HepG2 (cell line): ENCODE data around the gene AIDA. TPM values are rescaled to one million over a fixed set of nuclear protein-coding genes. Genes with fewer than 3 reads are reported as not detected.
A peak's percentile ranks its signal among the peaks of the same experiment; 100 is the strongest.

ENCODE experiments used
- ATAC-seq: fragments of 200-7000 bp; cut with Tn5 transposase; 3 replicates; pipeline ENCODE4 v1.9.1; 2020; ENCODE audit warnings: mild to moderate bottlenecking, moderate library complexity
- BruUV-seq: library from RNA; stranded (reverse); fragments of 400-500 nt; replicated peaks from 2 replicates; lab custom pipeline; 2021; lab: Mats Ljungman, UMichigan
- CTCF ChIA-PET: fragments of 300-600 bp; formaldehyde crosslinking; extraction: SDS; loops from one replicate; lab custom pipeline; 2021; ENCODE audit warnings: low total read pairs, inconsistent platforms, low intra/inter-chr PET ratio; lab: Yijun Ruan, JAX
- POLR2A ChIA-PET: fragments of 350-600 bp; sonication (Branson Sonifier 250); formaldehyde crosslinking; loops from one replicate; lab custom pipeline; 2020; ENCODE audit warnings: antibody characterized with exemption, inconsistent platforms; lab: Yijun Ruan, JAX
- DNase-seq: peaks from one replicate; pipeline ENCODE4 v3.0.0-alpha.2; 2015; ENCODE audit warnings: low spot score
- FAIRE-seq: peaks from 3 replicates; lab custom pipeline; 2011; peaks lifted over from hg19 to GRCh38; lab: Jason Lieb, UNC
- H2AFZ ChIP-seq: one replicate; pipeline ENCODE4 v1.6.1; 2011; ENCODE audit warnings: low read length, inconsistent platforms
- H3K27ac ChIP-seq: fragments of 300-600 bp; 3 replicates; pipeline ENCODE4 v1.8.0; 2011; ENCODE audit warnings: mixed run types, mild to moderate bottlenecking, mixed read lengths, low read length, inconsistent platforms; ENCODE audit not compliant: insufficient read depth; ENCODE audit errors: extremely low read length
- H3K27me3 ChIP-seq, 2 experiments: fragments of 200-600 bp in 1 of 2; 2 replicates in 1 of 2; 3 replicates in 1 of 2; pipeline versions ENCODE4 v1.6.0 to v1.8.0; 2011; ENCODE audit warnings: low read length in 2 of 2, mild to moderate bottlenecking in 2 of 2, moderate library complexity in 2 of 2, inconsistent platforms in 1 of 2; ENCODE audit not compliant: insufficient read depth in 2 of 2, control insufficient read depth in 1 of 2
- H3K36me3 ChIP-seq, 2 experiments: fragments of 200-600 bp in 1 of 2; replicated peaks in 1 of 2; 2 replicates in 1 of 2; 3 replicates in 1 of 2; pipeline versions ENCODE4 v1.5.1 to v1.8.0; 2011; ENCODE audit warnings: low read length in 2 of 2, inconsistent platforms in 1 of 2; ENCODE audit not compliant: insufficient read depth in 2 of 2, control insufficient read depth in 1 of 2
- H3K4me1 ChIP-seq: 2 replicates; pipeline ENCODE4 v1.5.1; 2012; ENCODE audit warnings: low read length, inconsistent platforms; ENCODE audit not compliant: insufficient read depth
- H3K4me2 ChIP-seq: 2 replicates; pipeline ENCODE4 v1.6.0; 2011; ENCODE audit warnings: low read depth, low read length, inconsistent platforms
- H3K4me3 ChIP-seq, 3 experiments: fragments of 200-600 bp in 1 of 3; sonication (generic), shearing (Covaris generic) in 1 of 3; replicated peaks in 1 of 3; 2 replicates each; pipeline ENCODE4 v1.5.1; 2011 to 2016; ENCODE audit warnings: low read length in 3 of 3, inconsistent platforms in 2 of 3, low read depth in 2 of 3, mild to moderate bottlenecking in 2 of 3, control low read depth in 1 of 3, mixed read lengths in 1 of 3; ENCODE audit not compliant: insufficient read depth in 1 of 3
- H3K79me2 ChIP-seq: one replicate; pipeline ENCODE4 v1.6.1; 2011; ENCODE audit warnings: low read length, inconsistent platforms; ENCODE audit not compliant: insufficient read depth
- H3K9ac ChIP-seq: 2 replicates; pipeline ENCODE4 v1.6.0; 2011; ENCODE audit warnings: mild to moderate bottlenecking, low read depth, low read length, inconsistent platforms; ENCODE audit not compliant: insufficient read depth
- H3K9me3 ChIP-seq: 2 replicates; pipeline ENCODE4 v1.5.1; 2012; ENCODE audit warnings: mild to moderate bottlenecking, low read length
- H4K20me1 ChIP-seq: 2 replicates; pipeline ENCODE4 v1.6.0; 2011; ENCODE audit warnings: inconsistent platforms, mild to moderate bottlenecking, low read length, moderate library complexity; ENCODE audit not compliant: insufficient read depth
- AGO2 ChIP-seq: fragments of 200-400 bp; formaldehyde crosslinking; optimal IDR thresholded peaks from 2 replicates; pipeline ENCODE3; 2017; ENCODE audit warnings: mild to moderate bottlenecking, low read depth, low read length, moderate library complexity
- ERF ChIP-seq: IDR thresholded peaks from 2 replicates; pipeline ENCODE4 v1.6.1; 2018; ENCODE audit warnings: missing biosample characterization, missing genetic modification reagents
- GATAD2A ChIP-seq: IDR thresholded peaks from 2 replicates; pipeline ENCODE4 v1.6.1; 2016
- HMGXB4 ChIP-seq, 2 experiments: sonication (generic) in 1 of 2; formaldehyde crosslinking in 1 of 2; IDR thresholded peaks; 2 replicates each; pipeline versions ENCODE4 v1.4.0 to v1.6.1; 2018 to 2020; ENCODE audit warnings: missing genetic modification reagents in 2 of 2, borderline replicate concordance in 1 of 2, low read depth in 1 of 2, mild to moderate bottlenecking in 1 of 2, missing biosample characterization in 1 of 2
- IRF2 ChIP-seq: IDR thresholded peaks from 2 replicates; pipeline ENCODE4 v1.6.1; 2018; ENCODE audit warnings: missing genetic modification reagents, missing compliant biosample characterization
- KLF16 ChIP-seq, 2 experiments: sonication (generic) in 1 of 2; formaldehyde crosslinking in 1 of 2; IDR thresholded peaks; 2 replicates each; pipeline versions ENCODE4 v1.6.1 to v1.8.0; 2016 to 2023; ENCODE audit warnings: missing genetic modification reagents in 2 of 2, missing compliant biosample characterization in 1 of 2
- MED1 ChIP-seq: sonication (generic); formaldehyde crosslinking; IDR thresholded peaks from 2 replicates; pipeline ENCODE4 v1.4.0; 2020; ENCODE audit warnings: missing genetic modification reagents
- NR1H2 ChIP-seq: sonication (generic); formaldehyde crosslinking; IDR thresholded peaks from 2 replicates; pipeline ENCODE4 v1.8.1; 2022; ENCODE audit warnings: low read depth, missing genetic modification reagents, borderline replicate concordance
- PITX1 ChIP-seq: sonication (generic); formaldehyde crosslinking; IDR thresholded peaks from 2 replicates; pipeline ENCODE4 v1.5.1; 2020; ENCODE audit warnings: mild to moderate bottlenecking, missing genetic modification reagents
- PPARG ChIP-seq: conservative IDR thresholded peaks from 2 replicates; pipeline ENCODE4 v1.6.1; 2016; ENCODE audit warnings: missing biosample characterization, missing genetic modification reagents
- RAD21 ChIP-seq: fragments of 450-650 bp; formaldehyde crosslinking; IDR thresholded peaks from 2 replicates; pipeline ENCODE4 v1.5.0; 2020; ENCODE audit warnings: mild to moderate bottlenecking
- RBM39 ChIP-seq: fragments of 200-400 bp; formaldehyde crosslinking; IDR thresholded peaks from one replicate; pipeline ENCODE4 v1.6.1; 2018; ENCODE audit warnings: antibody characterized with exemption, mild to moderate bottlenecking, low read depth, low read length; ENCODE audit not compliant: poor library complexity, severe bottlenecking
- SMC3 ChIP-seq: IDR thresholded peaks from 2 replicates; pipeline ENCODE4 v1.6.1; 2011; ENCODE audit warnings: low read length, improper control_type of control experiment
- STAG1 ChIP-seq: sonication (generic); formaldehyde crosslinking; IDR thresholded peaks from 2 replicates; pipeline ENCODE4 v1.4.0; 2020; ENCODE audit warnings: missing genetic modification reagents
- THAP11 ChIP-seq: IDR thresholded peaks from 2 replicates; pipeline ENCODE4 v1.6.1; 2016; ENCODE audit warnings: missing biosample characterization, missing genetic modification reagents
- ZNF260 ChIP-seq: sonication (generic); formaldehyde crosslinking; IDR thresholded peaks from 2 replicates; pipeline ENCODE4 v1.4.0; 2020; ENCODE audit warnings: missing genetic modification reagents, low read depth, mild to moderate bottlenecking, borderline replicate concordance
- ZNF264 ChIP-seq: sonication (generic); formaldehyde crosslinking; IDR thresholded peaks from 2 replicates; pipeline ENCODE4 v1.4.0; 2020; ENCODE audit warnings: missing genetic modification reagents
- ZNF773 ChIP-seq: sonication (generic); formaldehyde crosslinking; IDR thresholded peaks from 2 replicates; pipeline ENCODE4 v1.4.0; 2020; ENCODE audit warnings: missing genetic modification reagents, borderline replicate concordance
- ZSCAN20 ChIP-seq: sonication (generic); formaldehyde crosslinking; IDR thresholded peaks from 2 replicates; pipeline ENCODE4 v1.4.0; 2020; ENCODE audit warnings: missing genetic modification reagents, mild to moderate bottlenecking, borderline replicate concordance
- WGBS: methylation state at CpG from one replicate; pipeline ENCODE4 v1.1.6; 2017; ENCODE audit warnings: low lambda C conversion rate; 5-methylcytosine and 5-hydroxymethylcytosine counted together
- in situ Hi-C: cut with HindIII; loops from 2 replicates; pipeline ENCODE4 v1.10.0; 2017; ENCODE audit warnings: low pct_unique_long_range_greater_than_20kb; ENCODE audit not compliant: extremely low pct_ligation_motif_present
- intact Hi-C: fragments of 100-400 bp; cut with micrococcal nuclease; formaldehyde crosslinking; loops from one replicate; pipeline ENCODE4 v1.10.0; 2022; ENCODE audit not compliant: unreplicated experiment
- polyA plus RNA-seq, 8 experiments: library from polyadenylated mRNA; depleted of rRNA in 3 of 8; stranded (reverse) in 7 of 8; unstranded in 1 of 8; fragments of >200 nt; fragmentation: Illumina TruSeq in 4 of 8; extraction: Trizol in 4 of 8; gene quantifications; 2 replicates each; pipeline versions ENCODE4 v1.2.1 to v1.2.3, GENCODE V29; 2011 to 2016; ENCODE audit warnings: low read depth in 4 of 8, missing spikeins in 1 of 8, mixed read lengths in 1 of 8; ENCODE audit not compliant: insufficient read depth in 1 of 8
- total RNA-seq, 5 experiments: library from RNA; depleted of rRNA; stranded (reverse); fragments of >200 nt; fragmentation: Illumina TruSeq; extraction: Trizol; gene quantifications; 2 replicates each; pipeline ENCODE4 v1.2.3, GENCODE V29; 2016; ENCODE audit warnings: low read depth in 1 of 5
- TF ChIP-seq, protein P1 (sequence below): sonication (generic); formaldehyde crosslinking; IDR thresholded peaks from 2 replicates; pipeline ENCODE4 v1.5.0; 2020; ENCODE audit warnings: mild to moderate bottlenecking, missing genetic modification reagents, moderate library complexity

The AIDA gene
- total and polyA plus RNA-seq, 2 of the 13 experiments (the other 11 are each of a cell fraction or from before 2014, with no cell fraction given): 17.5 to 35.4 TPM

GRCh38 chr1:222634180-222635013 lies 77.9 kb downstream of the AIDA start:
- POLR2A ChIA-PET: interaction anchor here (1.0 to 1.7 kb wide), 3 partner anchors 9 to 169 kb away, joined by 3 to 13 read pairs (median 7); no protein-coding TSS in a partner anchor
- ATAC-seq (peak; percentile 84), FAIRE-seq (peak; percentile 70), DNase-seq (peak; percentile 87)
- 43% methylated on average over 7 of the region's 7 CpGs for WGBS
- no TSS peak for BruUV-seq
- Histone ChIP-seq H3K4me2 (no peak overlapping the region), H3K36me3 (peaks cover 9 to 75% of the 10 kb centered on the region in 2 experiments), H3K9me3 (no peaks in the 10 kb centered on the region), H3K27ac (no peak overlapping the region), H3K4me1 (no peaks in the 10 kb centered on the region), H4K20me1 (no peaks in the 10 kb centered on the region), H2AFZ (no peak overlapping the region), H3K79me2 (no peaks in the 10 kb centered on the region), H3K27me3 (no peaks in the 10 kb centered on the region), H3K4me3 (no peak overlapping the region), H3K9ac (no peak overlapping the region)
- CTCF ChIA-PET: interaction anchor here (1.6 to 4.8 kb wide), 2 partner anchors 90 to 169 kb away, joined by 5 to 44 read pairs; no protein-coding TSS in a partner anchor
- intact Hi-C loops: loop anchor here (1.0 kb wide), 2 partner anchors 91 to 169 kb away; no protein-coding TSS in a partner anchor
- in situ Hi-C loops: loop anchor here (5.0 kb wide), 1 partner anchor 167 kb away; no protein-coding TSS in a partner anchor
- TF ChIP-seq RBM39 (no peak), NR1H2 (no peak), IRF2 (CRISPR knock-in tag) (0 out of 2 replicates have a peak, but pooled peaks have one; percentile 35), ZNF773 (CRISPR knock-in tag) (no peak), ZNF264 (CRISPR knock-in tag) (no peak), KLF16 (CRISPR knock-in tag; IDR thresholded peaks at IDR 0.05) (0 out of 4 replicates have a peak, but pooled peaks of 1 of the 2 experiments have one; percentile 27), PPARG (CRISPR knock-in tag) (no peak), HMGXB4 (CRISPR knock-in tag; IDR thresholded peaks at IDR 0.05; ENCODE audit: borderline replicate concordance in 1 of 2, low read depth in 1 of 2) (peak in 1 of 2 experiments; percentile 33; a peak in 1 of 4 replicates), THAP11 (CRISPR knock-in tag) (no peak), STAG1 (peak; percentile 76), ERF (CRISPR knock-in tag) (0 out of 2 replicates have a peak, but pooled peaks have one; percentile 39), SMC3 (peak; percentile 84), GATAD2A (CRISPR knock-in tag) (peak; percentile 45; the same call in 1 of the 2 replicates), ZNF260 (CRISPR knock-in tag) (no peak), PITX1 (no peak), ZSCAN20 (CRISPR knock-in tag) (no peak), AGO2 (no peak), RAD21 (CRISPR knock-in tag) (peak; percentile 61; the same call in 1 of the 2 replicates), MED1 (0 out of 2 replicates have a peak, but pooled peaks have one; percentile 18)
- TF ChIP-seq, protein P1, sequence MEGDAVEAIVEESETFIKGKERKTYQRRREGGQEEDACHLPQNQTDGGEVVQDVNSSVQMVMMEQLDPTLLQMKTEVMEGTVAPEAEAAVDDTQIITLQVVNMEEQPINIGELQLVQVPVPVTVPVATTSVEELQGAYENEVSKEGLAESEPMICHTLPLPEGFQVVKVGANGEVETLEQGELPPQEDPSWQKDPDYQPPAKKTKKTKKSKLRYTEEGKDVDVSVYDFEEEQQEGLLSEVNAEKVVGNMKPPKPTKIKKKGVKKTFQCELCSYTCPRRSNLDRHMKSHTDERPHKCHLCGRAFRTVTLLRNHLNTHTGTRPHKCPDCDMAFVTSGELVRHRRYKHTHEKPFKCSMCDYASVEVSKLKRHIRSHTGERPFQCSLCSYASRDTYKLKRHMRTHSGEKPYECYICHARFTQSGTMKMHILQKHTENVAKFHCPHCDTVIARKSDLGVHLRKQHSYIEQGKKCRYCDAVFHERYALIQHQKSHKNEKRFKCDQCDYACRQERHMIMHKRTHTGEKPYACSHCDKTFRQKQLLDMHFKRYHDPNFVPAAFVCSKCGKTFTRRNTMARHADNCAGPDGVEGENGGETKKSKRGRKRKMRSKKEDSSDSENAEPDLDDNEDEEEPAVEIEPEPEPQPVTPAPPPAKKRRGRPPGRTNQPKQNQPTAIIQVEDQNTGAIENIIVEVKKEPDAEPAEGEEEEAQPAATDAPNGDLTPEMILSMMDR (CRISPR knock-in tag): peak; percentile 77
